HepG2 (cell line): ENCODE data around the gene ANGPTL7. TPM values are rescaled to one million over a fixed set of nuclear protein-coding genes. Genes with fewer than 3 reads are reported as not detected.

Experiments used
- ATAC-seq: fragments of 200-7000 bp; cut with Tn5 transposase; 3 replicates; pipeline ENCODE4 v1.9.1; 2020; ENCODE audit warnings: mild to moderate bottlenecking, moderate library complexity
- BruUV-seq: library from RNA; stranded (reverse); fragments of 400-500 nt; replicated peaks from 2 replicates; lab custom pipeline; 2021; lab: Mats Ljungman, UMichigan
- CTCF ChIA-PET: fragments of 300-600 bp; formaldehyde crosslinking; extraction: SDS; loops from one replicate; lab custom pipeline; 2021; ENCODE audit warnings: low total read pairs, inconsistent platforms, low intra/inter-chr PET ratio; lab: Yijun Ruan, JAX
- POLR2A ChIA-PET: fragments of 350-600 bp; sonication (Branson Sonifier 250); formaldehyde crosslinking; loops from one replicate; lab custom pipeline; 2020; ENCODE audit warnings: antibody characterized with exemption, inconsistent platforms; lab: Yijun Ruan, JAX
- DNase-seq: peaks from one replicate; pipeline ENCODE4 v3.0.0-alpha.2; 2015; ENCODE audit warnings: low spot score
- FAIRE-seq: peaks from 3 replicates; lab custom pipeline; 2011; peaks lifted over from hg19 to GRCh38; lab: Jason Lieb, UNC
- H2AFZ ChIP-seq: one replicate; pipeline ENCODE4 v1.6.1; 2011; ENCODE audit warnings: low read length, inconsistent platforms
- H3K27ac ChIP-seq: fragments of 300-600 bp; 3 replicates; pipeline ENCODE4 v1.8.0; 2011; ENCODE audit warnings: mixed run types, mild to moderate bottlenecking, mixed read lengths, low read length, inconsistent platforms; ENCODE audit not compliant: insufficient read depth; ENCODE audit errors: extremely low read length
- H3K27me3 ChIP-seq, 2 experiments: fragments of 200-600 bp in 1 of 2; 2 replicates in 1 of 2; 3 replicates in 1 of 2; pipeline versions ENCODE4 v1.6.0 to v1.8.0; 2011; ENCODE audit warnings: low read length in 2 of 2, mild to moderate bottlenecking in 2 of 2, moderate library complexity in 2 of 2, inconsistent platforms in 1 of 2; ENCODE audit not compliant: insufficient read depth in 2 of 2, control insufficient read depth in 1 of 2
- H3K36me3 ChIP-seq, 2 experiments: fragments of 200-600 bp in 1 of 2; replicated peaks in 1 of 2; 2 replicates in 1 of 2; 3 replicates in 1 of 2; pipeline versions ENCODE4 v1.5.1 to v1.8.0; 2011; ENCODE audit warnings: low read length in 2 of 2, inconsistent platforms in 1 of 2; ENCODE audit not compliant: insufficient read depth in 2 of 2, control insufficient read depth in 1 of 2
- H3K4me1 ChIP-seq: 2 replicates; pipeline ENCODE4 v1.5.1; 2012; ENCODE audit warnings: low read length, inconsistent platforms; ENCODE audit not compliant: insufficient read depth
- H3K4me2 ChIP-seq: 2 replicates; pipeline ENCODE4 v1.6.0; 2011; ENCODE audit warnings: low read depth, low read length, inconsistent platforms
- H3K4me3 ChIP-seq, 3 experiments: fragments of 200-600 bp in 1 of 3; sonication (generic), shearing (Covaris generic) in 1 of 3; replicated peaks in 1 of 3; 2 replicates each; pipeline ENCODE4 v1.5.1; 2011 to 2016; ENCODE audit warnings: low read length in 3 of 3, inconsistent platforms in 2 of 3, low read depth in 2 of 3, mild to moderate bottlenecking in 2 of 3, control low read depth in 1 of 3, mixed read lengths in 1 of 3; ENCODE audit not compliant: insufficient read depth in 1 of 3
- H3K79me2 ChIP-seq: one replicate; pipeline ENCODE4 v1.6.1; 2011; ENCODE audit warnings: low read length, inconsistent platforms; ENCODE audit not compliant: insufficient read depth
- H3K9ac ChIP-seq: 2 replicates; pipeline ENCODE4 v1.6.0; 2011; ENCODE audit warnings: mild to moderate bottlenecking, low read depth, low read length, inconsistent platforms; ENCODE audit not compliant: insufficient read depth
- H3K9me3 ChIP-seq: 2 replicates; pipeline ENCODE4 v1.5.1; 2012; ENCODE audit warnings: mild to moderate bottlenecking, low read length
- H4K20me1 ChIP-seq: 2 replicates; pipeline ENCODE4 v1.6.0; 2011; ENCODE audit warnings: inconsistent platforms, mild to moderate bottlenecking, low read length, moderate library complexity; ENCODE audit not compliant: insufficient read depth
- CEBPB ChIP-seq: IDR thresholded peaks from 2 replicates; pipeline ENCODE4 v1.6.1; 2011; ENCODE audit warnings: low read depth, low read length, improper control_type of control experiment, borderline replicate concordance
- FOXA1 ChIP-seq, 2 experiments: fragments of 450-650 bp in 1 of 2; sonication (generic) in 1 of 2; formaldehyde crosslinking in 1 of 2; IDR thresholded peaks; 2 replicates each; pipeline versions ENCODE4 v1.4.0 to v1.6.1; 2016 to 2020; ENCODE audit warnings: missing genetic modification reagents in 1 of 2
- GATA4 ChIP-seq: sonication (generic); IDR thresholded peaks from 2 replicates; pipeline ENCODE4 v1.6.1; 2016; ENCODE audit warnings: antibody characterized with exemption, low read depth, borderline replicate concordance
- MIER3 ChIP-seq: IDR thresholded peaks from 2 replicates; pipeline ENCODE4 v1.6.1; 2016; ENCODE audit warnings: missing compliant biosample characterization, borderline replicate concordance
- POLR2A ChIP-seq, 2 experiments: IDR thresholded peaks; 2 replicates each; pipeline ENCODE4 v1.6.1; 2011; ENCODE audit warnings: low read depth in 2 of 2, low read length in 2 of 2, mild to moderate bottlenecking in 1 of 2, moderate library complexity in 1 of 2; ENCODE audit not compliant: insufficient read depth in 1 of 2
- SP140L ChIP-seq: sonication (generic); formaldehyde crosslinking; IDR thresholded peaks from 2 replicates; pipeline ENCODE4 v1.4.0; 2020; ENCODE audit warnings: missing genetic modification reagents, borderline replicate concordance
- ZKSCAN8 ChIP-seq: IDR thresholded peaks from 2 replicates; pipeline ENCODE4 v1.6.1; 2016; ENCODE audit warnings: borderline replicate concordance, missing genetic modification reagents, missing compliant biosample characterization
- ZMYM3 ChIP-seq: sonication (generic); formaldehyde crosslinking; IDR thresholded peaks from 2 replicates; pipeline ENCODE4 v1.5.1; 2020; ENCODE audit warnings: mild to moderate bottlenecking, missing genetic modification reagents
- ZNF101 ChIP-seq: sonication (generic); formaldehyde crosslinking; IDR thresholded peaks from 2 replicates; pipeline ENCODE4 v1.4.0; 2020; ENCODE audit warnings: mild to moderate bottlenecking, low read depth, missing genetic modification reagents, borderline replicate concordance
- ZNF343 ChIP-seq: sonication (generic); formaldehyde crosslinking; IDR thresholded peaks from 2 replicates; pipeline ENCODE4 v1.4.0; 2020; ENCODE audit warnings: mild to moderate bottlenecking, missing genetic modification reagents
- ZNF570 ChIP-seq: sonication (generic); formaldehyde crosslinking; IDR thresholded peaks from 2 replicates; pipeline ENCODE4 v1.4.0; 2020; ENCODE audit warnings: mild to moderate bottlenecking, missing genetic modification reagents, borderline replicate concordance
- ZNF674 ChIP-seq: sonication (generic); formaldehyde crosslinking; IDR thresholded peaks from 2 replicates; pipeline ENCODE4 v1.5.0; 2020; ENCODE audit warnings: low read depth, mild to moderate bottlenecking, missing genetic modification reagents
- ZNF775 ChIP-seq: sonication (generic); formaldehyde crosslinking; IDR thresholded peaks from 2 replicates; pipeline ENCODE4 v1.4.0; 2020; ENCODE audit warnings: missing genetic modification reagents, mild to moderate bottlenecking, moderate library complexity, borderline replicate concordance
- WGBS: methylation state at CpG from one replicate; pipeline ENCODE4 v1.1.6; 2017; ENCODE audit warnings: low lambda C conversion rate; 5-methylcytosine and 5-hydroxymethylcytosine counted together
- in situ Hi-C: cut with HindIII; loops from 2 replicates; pipeline ENCODE4 v1.10.0; 2017; ENCODE audit warnings: low pct_unique_long_range_greater_than_20kb; ENCODE audit not compliant: extremely low pct_ligation_motif_present
- intact Hi-C: fragments of 100-400 bp; cut with micrococcal nuclease; formaldehyde crosslinking; loops from one replicate; pipeline ENCODE4 v1.10.0; 2022; ENCODE audit not compliant: unreplicated experiment
- polyA plus RNA-seq, 8 experiments: library from polyadenylated mRNA; depleted of rRNA in 3 of 8; stranded (reverse) in 7 of 8; unstranded in 1 of 8; fragments of >200 nt; fragmentation: Illumina TruSeq in 4 of 8; extraction: Trizol in 4 of 8; gene quantifications; 2 replicates each; pipeline versions ENCODE4 v1.2.1 to v1.2.3, GENCODE V29; 2011 to 2016; ENCODE audit warnings: low read depth in 4 of 8, missing spikeins in 1 of 8, mixed read lengths in 1 of 8; ENCODE audit not compliant: insufficient read depth in 1 of 8
- total RNA-seq, 5 experiments: library from RNA; depleted of rRNA; stranded (reverse); fragments of >200 nt; fragmentation: Illumina TruSeq; extraction: Trizol; gene quantifications; 2 replicates each; pipeline ENCODE4 v1.2.3, GENCODE V29; 2016; ENCODE audit warnings: low read depth in 1 of 5
- TF ChIP-seq, protein P1 (sequence below): sonication (generic); formaldehyde crosslinking; IDR thresholded peaks from 2 replicates; pipeline ENCODE4 v1.4.0; 2020; ENCODE audit warnings: missing genetic modification reagents

The ANGPTL7 gene
- total and polyA plus RNA-seq, 2 of the 13 experiments (the other 11 are each of a cell fraction or from before 2014, with no cell fraction given) = not detected

DNA sequence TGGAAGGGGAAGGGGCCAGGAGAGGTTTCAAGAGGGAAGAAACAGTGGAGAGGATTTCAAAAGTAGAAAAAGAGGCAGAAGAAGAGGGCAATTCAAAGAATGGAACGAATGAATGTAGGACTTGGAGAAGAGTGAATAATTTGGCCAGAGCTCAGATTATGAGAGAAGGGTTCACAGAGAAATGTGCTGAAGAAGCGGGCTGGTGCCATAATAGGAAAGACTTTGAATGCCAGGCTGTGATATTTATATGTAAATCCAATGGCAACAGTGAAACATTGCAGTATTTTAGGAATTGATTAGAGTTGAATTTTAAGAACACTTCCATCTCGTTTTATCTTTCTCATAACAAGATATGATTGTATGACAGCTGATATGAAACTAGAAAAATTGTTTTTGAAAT is 36.0 kb upstream of the ANGPTL7 start:
- CTCF ChIA-PET = no interaction called here
- 90% methylated on average over 3 of the region's 3 CpGs for WGBS
- BruUV-seq = no TSS peak
- POLR2A ChIA-PET = no interaction called here
- no peak overlapping the region for H2AFZ ChIP-seq
- TF ChIP-seq SP140L (CRISPR knock-in tag) (no peak), GATA4 (no peak), ZNF101 (CRISPR knock-in tag) (no peak), CEBPB (no peak), MIER3 (CRISPR knock-in tag) (no peak), ZMYM3 (CRISPR knock-in tag) (no peak), ZNF674 (no peak), FOXA1 (IDR thresholded peaks at IDR 0.05) (no peak), FOXA1 (CRISPR knock-in tag; IDR thresholded peaks at IDR 0.05) (no peak), POLR2A (IDR thresholded peaks at IDR 0.05; ENCODE audit: insufficient read depth in 1 of 2, low read depth in 2 of 2, low read length in 2 of 2) (no peak), ZNF775 (no peak), ZNF343 (CRISPR knock-in tag) (no peak), ZKSCAN8 (no peak), ZNF570 (no peak)
- TF ChIP-seq, protein P1, sequence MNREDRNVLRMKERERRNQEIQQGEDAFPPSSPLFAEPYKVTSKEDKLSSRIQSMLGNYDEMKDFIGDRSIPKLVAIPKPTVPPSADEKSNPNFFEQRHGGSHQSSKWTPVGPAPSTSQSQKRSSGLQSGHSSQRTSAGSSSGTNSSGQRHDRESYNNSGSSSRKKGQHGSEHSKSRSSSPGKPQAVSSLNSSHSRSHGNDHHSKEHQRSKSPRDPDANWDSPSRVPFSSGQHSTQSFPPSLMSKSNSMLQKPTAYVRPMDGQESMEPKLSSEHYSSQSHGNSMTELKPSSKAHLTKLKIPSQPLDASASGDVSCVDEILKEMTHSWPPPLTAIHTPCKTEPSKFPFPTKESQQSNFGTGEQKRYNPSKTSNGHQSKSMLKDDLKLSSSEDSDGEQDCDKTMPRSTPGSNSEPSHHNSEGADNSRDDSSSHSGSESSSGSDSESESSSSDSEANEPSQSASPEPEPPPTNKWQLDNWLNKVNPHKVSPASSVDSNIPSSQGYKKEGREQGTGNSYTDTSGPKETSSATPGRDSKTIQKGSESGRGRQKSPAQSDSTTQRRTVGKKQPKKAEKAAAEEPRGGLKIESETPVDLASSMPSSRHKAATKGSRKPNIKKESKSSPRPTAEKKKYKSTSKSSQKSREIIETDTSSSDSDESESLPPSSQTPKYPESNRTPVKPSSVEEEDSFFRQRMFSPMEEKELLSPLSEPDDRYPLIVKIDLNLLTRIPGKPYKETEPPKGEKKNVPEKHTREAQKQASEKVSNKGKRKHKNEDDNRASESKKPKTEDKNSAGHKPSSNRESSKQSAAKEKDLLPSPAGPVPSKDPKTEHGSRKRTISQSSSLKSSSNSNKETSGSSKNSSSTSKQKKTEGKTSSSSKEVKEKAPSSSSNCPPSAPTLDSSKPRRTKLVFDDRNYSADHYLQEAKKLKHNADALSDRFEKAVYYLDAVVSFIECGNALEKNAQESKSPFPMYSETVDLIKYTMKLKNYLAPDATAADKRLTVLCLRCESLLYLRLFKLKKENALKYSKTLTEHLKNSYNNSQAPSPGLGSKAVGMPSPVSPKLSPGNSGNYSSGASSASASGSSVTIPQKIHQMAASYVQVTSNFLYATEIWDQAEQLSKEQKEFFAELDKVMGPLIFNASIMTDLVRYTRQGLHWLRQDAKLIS (CRISPR knock-in tag) = no peak
- TF ChIP-seq, all 625 proteins: peak for 0
- no peak overlapping the region for H3K4me3 ChIP-seq
- in situ Hi-C loops (no loop called here), intact Hi-C loops (no loop called here)
- no peak for ATAC-seq
- H3K4me1 ChIP-seq = peaks cover 10% of the 10 kb centered on the region; the same call in 1 of the 2 replicates
- H3K4me2 ChIP-seq = no peak overlapping the region
- no peak overlapping the region for H3K9ac ChIP-seq
- no peak for DNase-seq
- H3K9me3 ChIP-seq = no peaks in the 10 kb centered on the region
- H4K20me1 ChIP-seq = no peaks in the 10 kb centered on the region
- no peak overlapping the region for H3K27ac ChIP-seq
- peaks cover 7 to 51% of the 10 kb centered on the region in 2 experiments; a peak in 4 of 5 replicates for H3K36me3 ChIP-seq
- no peaks in the 10 kb centered on the region for H3K79me2 ChIP-seq
- FAIRE-seq = no peak
- H3K27me3 ChIP-seq = no peaks in the 10 kb centered on the region
